VCaP (cell line): ENCODE data around the gene CPSF6.
"Not testable (repeated sequence)": the region's sequence is repeated elsewhere in the genome, so short reads cannot be mapped to it uniquely, and the experiment has no call there.

Source experiments
- H3K27ac ChIP-seq: fragments of 450-650 bp; 2 replicates; pipeline ENCODE4 v1.5.1; 2017
- TF ChIP-seq, protein P1 (sequence below): fragments of 450-650 bp; conservative IDR thresholded peaks from 2 replicates; pipeline ENCODE4 v1.5.1; 2017; ENCODE audit warnings: mild to moderate bottlenecking, moderate library complexity

The CPSF6 gene

DNA sequence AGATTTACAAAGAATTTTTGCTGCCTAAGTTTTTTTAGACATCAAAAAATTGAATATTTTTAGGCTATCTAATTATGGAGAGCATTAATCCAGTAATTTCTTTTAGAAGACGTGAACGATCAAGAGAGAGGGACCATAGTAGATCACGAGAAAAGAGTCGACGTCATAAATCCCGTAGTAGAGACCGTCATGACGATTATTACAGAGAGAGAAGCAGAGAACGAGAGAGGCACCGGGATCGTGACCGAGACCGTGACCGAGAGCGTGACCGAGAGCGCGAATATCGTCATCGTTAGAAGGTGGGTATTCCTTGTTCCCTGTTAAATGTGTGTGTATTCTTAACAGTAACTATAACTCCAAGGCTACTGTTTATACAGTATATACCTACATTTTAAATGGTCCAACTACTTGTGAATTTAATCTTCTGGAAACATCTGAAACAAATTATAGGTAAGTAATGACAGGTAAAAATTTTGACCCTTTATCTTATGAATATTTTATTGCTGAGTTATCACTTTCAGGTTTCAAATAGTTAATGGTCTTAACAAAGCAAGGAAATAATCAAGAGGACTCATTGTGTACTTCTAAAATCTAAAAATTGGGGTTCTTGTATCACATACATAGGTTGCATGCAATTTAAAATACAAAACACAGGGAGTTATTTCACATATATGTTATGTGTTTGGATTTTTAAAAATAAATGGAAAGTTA is 23.1 kb downstream of the CPSF6 start:
- no peak overlapping the region for H3K27ac ChIP-seq
- TF ChIP-seq, protein P1, sequence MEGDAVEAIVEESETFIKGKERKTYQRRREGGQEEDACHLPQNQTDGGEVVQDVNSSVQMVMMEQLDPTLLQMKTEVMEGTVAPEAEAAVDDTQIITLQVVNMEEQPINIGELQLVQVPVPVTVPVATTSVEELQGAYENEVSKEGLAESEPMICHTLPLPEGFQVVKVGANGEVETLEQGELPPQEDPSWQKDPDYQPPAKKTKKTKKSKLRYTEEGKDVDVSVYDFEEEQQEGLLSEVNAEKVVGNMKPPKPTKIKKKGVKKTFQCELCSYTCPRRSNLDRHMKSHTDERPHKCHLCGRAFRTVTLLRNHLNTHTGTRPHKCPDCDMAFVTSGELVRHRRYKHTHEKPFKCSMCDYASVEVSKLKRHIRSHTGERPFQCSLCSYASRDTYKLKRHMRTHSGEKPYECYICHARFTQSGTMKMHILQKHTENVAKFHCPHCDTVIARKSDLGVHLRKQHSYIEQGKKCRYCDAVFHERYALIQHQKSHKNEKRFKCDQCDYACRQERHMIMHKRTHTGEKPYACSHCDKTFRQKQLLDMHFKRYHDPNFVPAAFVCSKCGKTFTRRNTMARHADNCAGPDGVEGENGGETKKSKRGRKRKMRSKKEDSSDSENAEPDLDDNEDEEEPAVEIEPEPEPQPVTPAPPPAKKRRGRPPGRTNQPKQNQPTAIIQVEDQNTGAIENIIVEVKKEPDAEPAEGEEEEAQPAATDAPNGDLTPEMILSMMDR = no peak

DNA sequence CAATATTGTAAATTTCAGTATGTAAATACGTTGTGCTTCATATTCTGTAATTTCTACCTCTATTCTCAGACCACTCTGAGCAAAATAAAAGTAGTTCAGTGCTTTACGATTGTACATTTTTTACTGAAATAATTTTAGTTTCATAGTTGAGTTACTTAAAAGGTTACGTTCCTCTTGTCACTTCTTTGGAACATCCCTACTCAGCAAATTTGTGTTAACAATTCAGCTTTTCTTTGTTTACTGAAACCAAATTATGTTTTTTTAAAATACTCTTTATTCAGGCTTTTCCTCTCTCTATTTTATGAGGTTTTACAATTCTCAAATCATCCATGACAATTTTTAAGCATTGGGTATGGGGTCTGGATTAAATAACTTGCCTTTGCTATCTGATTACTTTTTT is 25.8 kb downstream of the CPSF6 start:
- TF ChIP-seq, protein P1 = no peak
- no peak overlapping the region for H3K27ac ChIP-seq

DNA sequence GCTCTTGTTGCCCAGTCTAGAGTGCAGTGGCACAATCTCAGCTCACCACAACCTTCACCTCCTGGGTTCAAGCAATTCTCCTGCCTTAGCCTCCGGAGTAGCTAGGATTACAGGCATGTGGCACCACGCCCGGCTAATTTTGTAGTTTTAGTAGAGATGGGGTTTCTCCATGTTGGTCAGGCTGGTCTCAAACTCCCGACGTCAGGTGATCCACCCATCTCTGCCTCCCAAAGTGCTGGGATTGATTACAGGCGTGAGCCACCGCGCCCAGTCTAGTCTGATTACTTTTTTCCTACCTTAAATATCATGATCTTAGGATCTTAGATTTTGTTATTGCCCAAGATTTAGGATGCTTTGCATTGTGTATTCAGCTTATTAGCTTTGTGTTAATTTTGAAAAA is 26.3 kb downstream of the CPSF6 start:
- not testable (repeated sequence) for H3K27ac ChIP-seq

DNA sequence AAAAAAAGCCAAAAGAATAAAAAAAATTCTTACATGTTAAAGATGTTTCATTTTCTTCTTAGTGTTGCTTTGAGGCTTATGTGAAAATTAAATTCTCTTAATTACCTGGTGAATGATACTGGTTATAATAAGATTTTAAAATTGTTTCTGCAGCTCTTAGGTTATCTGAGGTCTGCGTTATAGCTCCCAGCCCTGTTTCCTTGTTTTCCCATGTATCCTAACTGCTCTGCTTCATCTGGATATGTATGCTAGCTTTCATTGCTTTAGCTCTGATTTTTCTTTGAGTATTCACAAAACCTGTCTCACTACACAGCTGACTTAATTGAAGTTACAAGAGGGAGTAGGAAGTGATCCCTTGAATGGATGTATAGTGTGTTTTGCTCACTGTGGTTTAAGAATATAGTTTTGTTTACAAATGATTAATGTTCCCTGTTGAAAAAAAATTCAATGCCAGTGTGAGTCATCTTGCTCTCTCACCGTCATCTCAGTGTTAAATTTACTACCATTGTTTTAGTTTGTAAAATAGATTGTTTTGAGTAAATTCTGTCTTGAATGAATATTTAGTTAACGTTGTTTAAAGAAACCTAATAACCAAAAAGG is 26.8 kb downstream of the CPSF6 start:
- H3K27ac ChIP-seq = no peak overlapping the region

DNA sequence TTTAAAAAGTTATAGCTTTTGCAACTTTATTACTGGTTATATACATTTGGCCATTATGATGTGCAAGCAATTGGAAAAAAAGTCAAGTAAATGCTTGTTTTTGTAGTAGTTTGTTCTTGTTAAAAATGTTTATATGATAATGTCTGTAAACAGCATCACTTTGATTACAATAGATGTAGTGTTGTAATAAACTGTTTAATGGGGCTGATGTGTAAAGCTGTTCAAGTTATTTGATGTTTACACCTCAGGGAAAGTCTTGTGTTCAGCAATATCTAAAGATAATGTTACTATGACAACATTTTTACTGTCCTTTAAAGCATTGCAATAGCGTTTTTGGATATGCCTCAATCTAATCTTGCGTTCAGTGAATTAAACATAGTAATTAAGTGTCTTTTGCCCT is 30.4 kb downstream of the CPSF6 start:
- TF ChIP-seq, protein P1 = no peak
- no peak overlapping the region for H3K27ac ChIP-seq

More for the DNA sequence above, 26.8 kb downstream of the CPSF6 start:
- TF ChIP-seq, protein P1 = no peak

DNA sequence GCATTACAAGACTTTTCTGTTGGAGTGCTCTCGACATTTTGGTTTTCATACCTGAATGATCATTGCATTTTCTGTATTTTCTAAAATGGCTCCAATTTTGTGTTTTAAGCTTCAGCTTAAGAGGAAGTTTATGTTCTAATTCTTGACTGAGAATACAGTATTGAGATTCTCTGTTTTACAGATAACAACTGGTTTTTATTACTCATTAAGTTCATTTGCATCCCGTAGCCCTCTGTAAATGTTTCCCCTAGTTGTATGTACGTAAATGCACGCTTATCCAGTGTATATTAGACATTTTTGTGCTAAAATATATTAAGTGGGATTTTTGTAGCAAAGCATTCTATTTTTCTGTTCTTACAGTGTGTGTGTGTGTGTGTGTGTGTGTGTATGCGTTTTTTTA is 33.1 kb downstream of the CPSF6 start:
- TF ChIP-seq, protein P1 = no peak
- no peak overlapping the region for H3K27ac ChIP-seq

DNA sequence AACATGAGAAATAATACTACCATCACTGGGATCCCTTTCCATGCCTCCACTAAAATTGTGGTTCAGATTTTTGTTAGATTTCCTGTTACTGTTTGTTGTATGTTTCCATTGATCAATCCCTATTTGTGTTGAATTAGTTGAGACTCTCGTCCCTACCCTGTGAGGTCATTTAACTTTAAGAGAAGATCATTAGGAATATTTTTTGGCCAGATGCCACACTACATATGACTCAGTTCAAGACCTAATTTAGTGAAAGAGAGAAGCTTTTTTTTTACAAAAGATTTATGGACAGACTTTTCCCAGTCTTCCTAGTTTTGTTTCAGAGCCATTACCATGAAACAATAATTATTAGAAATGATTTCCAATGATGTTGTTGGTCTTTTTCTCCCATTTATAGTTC is 35.5 kb downstream of the CPSF6 start:
- TF ChIP-seq, protein P1 = no peak
- no peak overlapping the region for H3K27ac ChIP-seq

DNA sequence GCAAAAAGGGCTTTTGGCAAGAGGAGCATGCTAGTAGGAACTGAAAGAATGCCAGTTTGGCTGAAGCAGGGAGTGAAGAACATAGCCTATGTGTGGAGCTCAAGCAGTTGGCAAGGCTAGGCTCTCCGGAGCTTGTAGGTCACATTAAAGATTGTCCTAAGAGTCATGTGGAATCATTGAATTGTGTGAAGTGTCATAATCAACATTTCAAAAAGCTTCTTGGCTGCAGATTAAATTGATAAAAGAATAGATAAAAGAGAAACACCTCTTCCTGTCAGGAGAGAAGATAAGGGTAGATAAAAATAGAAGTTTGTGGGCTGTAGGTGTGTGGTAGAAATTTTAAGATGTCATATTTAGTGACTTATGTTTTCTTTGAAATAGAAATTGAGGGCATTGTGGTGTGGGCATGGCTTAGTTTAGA is 36.1 kb downstream of the CPSF6 start:
- TF ChIP-seq, protein P1 = no peak
- H3K27ac ChIP-seq = no peak overlapping the region
